ENCODE data around the gene RIC1. TPM values are rescaled to one million over a fixed set of nuclear protein-coding genes. Genes with fewer than 3 reads are reported as not detected.

RIC1 gene
- total RNA-seq, 1 experiment from 2014 or later, result 23.1 TPM

GRCh38 chr9:5631026-5631425, 2.1 kb downstream of the RIC1 start:
- peaks cover 16% of the 10 kb centered on the region for H3K9me3 Mint-ChIP-seq (ENCODE audit: unreplicated experiment)
- POLR2A ChIA-PET, result interaction anchor here (0.6 to 2.4 kb wide), 7 partner anchors 10 to 890 kb away, joined by 3 to 20 read pairs (median 3); partner anchors contain the start of gene AK3
- peaks cover 24% of the 10 kb centered on the region for H3K4me1 Mint-ChIP-seq (ENCODE audit: insufficient read depth, unreplicated experiment)
- peak overlapping the region; percentile 76 for H3K27ac Mint-ChIP-seq (ENCODE audit: low read depth, unreplicated experiment)
- H3K27me3 Mint-ChIP-seq (ENCODE audit: insufficient read depth, unreplicated experiment), result no peaks in the 10 kb centered on the region
- BruUV-seq (replicated peaks), result no TSS peak
- intact Hi-C loops (cut with micrococcal nuclease), result no loop called here
- no peak for TF ChIP-seq CTCF (IDR thresholded peaks at IDR 0.05; ENCODE audit: unreplicated experiment)
- H3K36me3 Mint-ChIP-seq (ENCODE audit: insufficient read depth, unreplicated experiment), result no peaks in the 10 kb centered on the region
- no peak for DNase-seq (ENCODE audit: unreplicated experiment)
- CTCF ChIA-PET, result interaction anchor here (0.7 kb wide), 1 partner anchor 836 kb away, joined by 4 read pairs; no protein-coding TSS in a partner anchor
- peak overlapping the region; percentile 88 for H3K4me3 Mint-ChIP-seq (ENCODE audit: unreplicated experiment)

- Mint-ChIP-seq H3K9me3 (ENCODE audit: unreplicated experiment) (peaks cover 16% of the 10 kb centered on the region), H3K4me1 (ENCODE audit: insufficient read depth, unreplicated experiment) (peaks cover 24% of the 10 kb centered on the region), H3K27me3 (ENCODE audit: insufficient read depth, unreplicated experiment) (no peaks in the 10 kb centered on the region), H3K27ac (ENCODE audit: low read depth, unreplicated experiment) (peak overlapping the region; percentile 76), H3K36me3 (ENCODE audit: insufficient read depth, unreplicated experiment) (peaks cover 2% of the 10 kb centered on the region), H3K4me3 (ENCODE audit: unreplicated experiment) (peak overlapping the region; percentile 88)
- BruUV-seq (replicated peaks), result no TSS peak
- ChIA-PET CTCF (interaction anchor here (1.0 to 1.3 kb wide), 2 partner anchors 82 to 870 kb away, joined by 3 read pairs; no protein-coding TSS in a partner anchor), POLR2A (interaction anchor here (0.5 to 2.4 kb wide), 10 partner anchors 9 to 821 kb away, joined by 3 to 20 read pairs (median 4); partner anchors contain the start of gene CD274)
- intact Hi-C loops (cut with micrococcal nuclease), result no loop called here
- DNase-seq (ENCODE audit: unreplicated experiment), result peak; percentile 65
- no peak for TF ChIP-seq CTCF (IDR thresholded peaks at IDR 0.05; ENCODE audit: unreplicated experiment)
Observed at GRCh38 chr9:5632540-5632939, 3.6 kb downstream of the RIC1 start.

GRCh38 chr9:5633243-5633642, 4.3 kb downstream of the RIC1 start:
- TF ChIP-seq CTCF (IDR thresholded peaks at IDR 0.05; ENCODE audit: unreplicated experiment), result no peak
- DNase-seq (ENCODE audit: unreplicated experiment), result peak; percentile 76
- no peaks in the 10 kb centered on the region for H3K27me3 Mint-ChIP-seq (ENCODE audit: insufficient read depth, unreplicated experiment)
- H3K27ac Mint-ChIP-seq (ENCODE audit: low read depth, unreplicated experiment), result peak overlapping the region; percentile 83
- peaks cover 9% of the 10 kb centered on the region for H3K36me3 Mint-ChIP-seq (ENCODE audit: insufficient read depth, unreplicated experiment)
- POLR2A ChIA-PET, result interaction anchor here (0.6 to 2.4 kb wide), 8 partner anchors 10 to 1229 kb away, joined by 3 to 20 read pairs (median 4); partner anchors contain the start of gene CD274
- H3K9me3 Mint-ChIP-seq (ENCODE audit: unreplicated experiment), result peaks cover 17% of the 10 kb centered on the region
- intact Hi-C loops (cut with micrococcal nuclease), result no loop called here
- CTCF ChIA-PET, result interaction anchor here (1.3 kb wide), 1 partner anchor 870 kb away, joined by 3 read pairs; no protein-coding TSS in a partner anchor
- no TSS peak for BruUV-seq (replicated peaks)
- peaks cover 24% of the 10 kb centered on the region for H3K4me1 Mint-ChIP-seq (ENCODE audit: insufficient read depth, unreplicated experiment)
- peak overlapping the region; percentile 88 for H3K4me3 Mint-ChIP-seq (ENCODE audit: unreplicated experiment)

- CTCF ChIA-PET, result interaction anchor here (1.4 kb wide), 1 partner anchor 16 kb away, joined by 3 read pairs; no protein-coding TSS in a partner anchor
- H3K36me3 Mint-ChIP-seq (ENCODE audit: insufficient read depth, unreplicated experiment), result peaks cover 9% of the 10 kb centered on the region
- H3K4me3 Mint-ChIP-seq (ENCODE audit: unreplicated experiment), result no peak overlapping the region
- POLR2A ChIA-PET, result interaction anchor here (0.9 to 1.0 kb wide), 2 partner anchors 8 to 37 kb away, joined by 3 to 4 read pairs; no protein-coding TSS in a partner anchor
- H3K4me1 Mint-ChIP-seq (ENCODE audit: insufficient read depth, unreplicated experiment), result peaks cover 24% of the 10 kb centered on the region
- DNase-seq (ENCODE audit: unreplicated experiment), result no peak
- TF ChIP-seq CTCF (IDR thresholded peaks at IDR 0.05; ENCODE audit: unreplicated experiment), result no peak
- intact Hi-C loops (cut with micrococcal nuclease), result no loop called here
- BruUV-seq (replicated peaks), result no TSS peak
- H3K9me3 Mint-ChIP-seq (ENCODE audit: unreplicated experiment), result peaks cover 38% of the 10 kb centered on the region
- H3K27me3 Mint-ChIP-seq (ENCODE audit: insufficient read depth, unreplicated experiment), result no peaks in the 10 kb centered on the region
- H3K27ac Mint-ChIP-seq (ENCODE audit: low read depth, unreplicated experiment), result peak overlapping the region; percentile 6
Observed at GRCh38 chr9:5635390-5635789, 6.5 kb downstream of the RIC1 start.
